Loucy (cell line): ENCODE results near the gene FIGN.

Source experiments
- H2AFZ ChIP-seq: fragments of 200-600 bp; sonication (generic); 2 replicates; pipeline ENCODE4 v1.6.0; 2016; ENCODE audit warnings: antibody characterized with exemption, mild to moderate bottlenecking, low read length, moderate library complexity
- H3F3A ChIP-seq: fragments of 200-600 bp; 2 replicates; pipeline ENCODE4 v1.6.0; 2016; ENCODE audit warnings: antibody characterized with exemption, low read depth, mild to moderate bottlenecking
- H3K27me3 ChIP-seq: fragments of 200-600 bp; sonication (generic); 2 replicates; pipeline ENCODE4 v1.6.1; 2014; ENCODE audit warnings: low read length, mild to moderate bottlenecking; ENCODE audit not compliant: insufficient read depth, poor library complexity, severe bottlenecking
- H3K36me3 ChIP-seq: fragments of 200-600 bp; sonication (generic); 2 replicates; pipeline ENCODE4 v1.6.1; 2016; ENCODE audit warnings: low read length; ENCODE audit not compliant: insufficient read depth
- H3K4me1 ChIP-seq: fragments of 200-600 bp; sonication (generic); 2 replicates; pipeline ENCODE4 v1.5.1; 2014; ENCODE audit warnings: low read length, mild to moderate bottlenecking; ENCODE audit not compliant: insufficient read depth, poor library complexity, severe bottlenecking
- H3K4me2 ChIP-seq: fragments of 200-600 bp; sonication (generic); 2 replicates; pipeline ENCODE4 v1.6.0; 2014; ENCODE audit warnings: antibody characterized with exemption, low read length, low read depth, mild to moderate bottlenecking; ENCODE audit not compliant: poor library complexity, severe bottlenecking
- H3K4me3 ChIP-seq: fragments of 200-600 bp; sonication (generic); 2 replicates; pipeline ENCODE4 v1.5.1; 2014; ENCODE audit warnings: low read length, mild to moderate bottlenecking, mixed read lengths; ENCODE audit not compliant: poor library complexity, severe bottlenecking
- H3K79me2 ChIP-seq: fragments of 200-600 bp; sonication (generic); 2 replicates; pipeline ENCODE4 v1.6.1; 2014; ENCODE audit warnings: low read length; ENCODE audit not compliant: insufficient read depth
- H3K9ac ChIP-seq: fragments of 200-600 bp; sonication (generic); 2 replicates; pipeline ENCODE4 v1.6.0; 2014; ENCODE audit warnings: mild to moderate bottlenecking, low read depth, low read length, moderate library complexity; ENCODE audit not compliant: poor library complexity, severe bottlenecking
- H3K9me2 ChIP-seq: fragments of 200-600 bp; sonication (generic); replicated peaks from 2 replicates; pipeline ENCODE4 v1.6.1; 2016; ENCODE audit warnings: low read depth, low read length, mixed read lengths
- H3K9me3 ChIP-seq: fragments of 200-600 bp; sonication (generic); 2 replicates; pipeline ENCODE4 v1.6.1; 2014; ENCODE audit warnings: mild to moderate bottlenecking, antibody characterized with exemption, low read length, low read depth; ENCODE audit not compliant: insufficient read depth
- H4K20me1 ChIP-seq: fragments of 200-600 bp; sonication (generic); 2 replicates; pipeline ENCODE4 v1.6.0; 2014; ENCODE audit warnings: antibody characterized with exemption, low read length, mild to moderate bottlenecking; ENCODE audit not compliant: insufficient read depth, poor library complexity, severe bottlenecking
- EZH2phosphoT487 ChIP-seq: fragments of 200-600 bp; IDR thresholded peaks from 2 replicates; pipeline ENCODE4 v1.6.1; 2018; ENCODE audit warnings: antibody characterized with exemption, mild to moderate bottlenecking, moderate library complexity, borderline replicate concordance
- TF ChIP-seq, protein P1 (sequence below): fragments of 200-600 bp; sonication (generic); conservative IDR thresholded peaks from 2 replicates; pipeline ENCODE4 v1.5.1; 2014; ENCODE audit warnings: mild to moderate bottlenecking, antibody characterized with exemption, low read length

FIGN gene

GRCh38 chr2:163640542-163641193 lies 95.1 kb downstream of the FIGN start:
- H3K4me1 ChIP-seq, result no peaks in the 10 kb centered on the region
- H3K79me2 ChIP-seq, result no peaks in the 10 kb centered on the region
- no peak overlapping the region for H3K4me2 ChIP-seq
- no peaks in the 10 kb centered on the region for H3F3A ChIP-seq
- no peak overlapping the region for H3K4me3 ChIP-seq
- H2AFZ ChIP-seq, result no peak overlapping the region
- no peaks in the 10 kb centered on the region for H3K36me3 ChIP-seq
- H3K9me3 ChIP-seq, result no peaks in the 10 kb centered on the region
- no peak for TF ChIP-seq EZH2phosphoT487
- TF ChIP-seq, protein P1, sequence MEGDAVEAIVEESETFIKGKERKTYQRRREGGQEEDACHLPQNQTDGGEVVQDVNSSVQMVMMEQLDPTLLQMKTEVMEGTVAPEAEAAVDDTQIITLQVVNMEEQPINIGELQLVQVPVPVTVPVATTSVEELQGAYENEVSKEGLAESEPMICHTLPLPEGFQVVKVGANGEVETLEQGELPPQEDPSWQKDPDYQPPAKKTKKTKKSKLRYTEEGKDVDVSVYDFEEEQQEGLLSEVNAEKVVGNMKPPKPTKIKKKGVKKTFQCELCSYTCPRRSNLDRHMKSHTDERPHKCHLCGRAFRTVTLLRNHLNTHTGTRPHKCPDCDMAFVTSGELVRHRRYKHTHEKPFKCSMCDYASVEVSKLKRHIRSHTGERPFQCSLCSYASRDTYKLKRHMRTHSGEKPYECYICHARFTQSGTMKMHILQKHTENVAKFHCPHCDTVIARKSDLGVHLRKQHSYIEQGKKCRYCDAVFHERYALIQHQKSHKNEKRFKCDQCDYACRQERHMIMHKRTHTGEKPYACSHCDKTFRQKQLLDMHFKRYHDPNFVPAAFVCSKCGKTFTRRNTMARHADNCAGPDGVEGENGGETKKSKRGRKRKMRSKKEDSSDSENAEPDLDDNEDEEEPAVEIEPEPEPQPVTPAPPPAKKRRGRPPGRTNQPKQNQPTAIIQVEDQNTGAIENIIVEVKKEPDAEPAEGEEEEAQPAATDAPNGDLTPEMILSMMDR, result no peak
- H3K27me3 ChIP-seq, result no peaks in the 10 kb centered on the region
- H3K9me2 ChIP-seq, result no peaks in the 10 kb centered on the region
- no peak overlapping the region for H3K9ac ChIP-seq
- H4K20me1 ChIP-seq, result no peaks in the 10 kb centered on the region

- Histone ChIP-seq H2AFZ (no peak overlapping the region), H3K9me2 (no peaks in the 10 kb centered on the region), H3K9ac (no peak overlapping the region), H3K4me3 (no peak overlapping the region), H3K4me1 (no peaks in the 10 kb centered on the region), H3K36me3 (no peaks in the 10 kb centered on the region), H3K27me3 (no peaks in the 10 kb centered on the region), H3K9me3 (no peaks in the 10 kb centered on the region), H3F3A (no peaks in the 10 kb centered on the region), H4K20me1 (no peaks in the 10 kb centered on the region), H3K4me2 (no peak overlapping the region), H3K79me2 (no peaks in the 10 kb centered on the region)
- TF ChIP-seq EZH2phosphoT487, result no peak
- TF ChIP-seq, protein P1, result no peak
Observed at GRCh38 chr2:163637871-163638270, 97.9 kb downstream of the FIGN start.

GRCh38 chr2:163633291-163633690 lies 102.5 kb downstream of the FIGN start:
- H3K4me1 ChIP-seq, result no peaks in the 10 kb centered on the region
- no peaks in the 10 kb centered on the region for H3K79me2 ChIP-seq
- H3K4me3 ChIP-seq, result no peak overlapping the region
- H3K9me3 ChIP-seq, result no peaks in the 10 kb centered on the region
- H4K20me1 ChIP-seq, result no peaks in the 10 kb centered on the region
- H3F3A ChIP-seq, result no peaks in the 10 kb centered on the region
- no peak overlapping the region for H2AFZ ChIP-seq
- TF ChIP-seq, protein P1, result no peak
- TF ChIP-seq EZH2phosphoT487, result no peak
- no peaks in the 10 kb centered on the region for H3K36me3 ChIP-seq
- no peak overlapping the region for H3K9ac ChIP-seq
- no peaks in the 10 kb centered on the region for H3K27me3 ChIP-seq
- no peaks in the 10 kb centered on the region for H3K9me2 ChIP-seq
- H3K4me2 ChIP-seq, result no peak overlapping the region
